AG04450 (cell line): ENCODE results near the gene RIMBP2. TPM values are rescaled to one million over a fixed set of nuclear protein-coding genes. Genes with fewer than 3 reads are reported as not detected.

Experiments used
- CTCF ChIA-PET: fragments of 300-600, 350-600 bp; formaldehyde crosslinking; extraction: SDS; loops from one replicate; lab custom pipeline; 2022; ENCODE audit warnings: antibody characterized with exemption, inconsistent platforms; lab: Charles Lee
- POLR2A ChIA-PET: fragments of 350-600 bp; formaldehyde crosslinking; extraction: SDS; loops from one replicate; lab custom pipeline; 2021; ENCODE audit warnings: antibody characterized with exemption, inconsistent platforms; lab: Yijun Ruan, JAX
- DNase-seq: peaks from one replicate; pipeline ENCODE4 v3.0.0-alpha.2; 2011; ENCODE audit warnings: low read depth, low spot score
- H3K27ac ChIP-seq: one replicate; pipeline ENCODE4 v1.5.1; 2012; ENCODE audit warnings: low read depth, low read length, control low read depth
- H3K27me3 ChIP-seq: one replicate; pipeline ENCODE4 v1.6.0; 2012; ENCODE audit warnings: low read length; ENCODE audit not compliant: control insufficient read depth, insufficient read depth
- H3K4me3 ChIP-seq: 2 replicates; pipeline ENCODE4 v1.5.1; 2011; ENCODE audit warnings: mild to moderate bottlenecking, low read depth, low read length, control low read depth
- H3K9me3 ChIP-seq: 2 replicates; pipeline ENCODE4 v1.5.1; 2012; ENCODE audit warnings: low read length; ENCODE audit not compliant: control insufficient read depth, insufficient read depth
- polyA plus RNA-seq: library from polyadenylated mRNA; depleted of rRNA; stranded (reverse); fragments of >200 nt; gene quantifications from 2 replicates; pipeline ENCODE4 v1.2.3, GENCODE V29; 2011
- TF ChIP-seq, protein P1 (sequence below): IDR thresholded peaks from 2 replicates; pipeline ENCODE4 v1.5.1; 2011; ENCODE audit warnings: low read depth, low read length, control low read depth, inconsistent platforms

RIMBP2 gene
- polyA plus RNA-seq, 1 experiment, result not detected

DNA sequence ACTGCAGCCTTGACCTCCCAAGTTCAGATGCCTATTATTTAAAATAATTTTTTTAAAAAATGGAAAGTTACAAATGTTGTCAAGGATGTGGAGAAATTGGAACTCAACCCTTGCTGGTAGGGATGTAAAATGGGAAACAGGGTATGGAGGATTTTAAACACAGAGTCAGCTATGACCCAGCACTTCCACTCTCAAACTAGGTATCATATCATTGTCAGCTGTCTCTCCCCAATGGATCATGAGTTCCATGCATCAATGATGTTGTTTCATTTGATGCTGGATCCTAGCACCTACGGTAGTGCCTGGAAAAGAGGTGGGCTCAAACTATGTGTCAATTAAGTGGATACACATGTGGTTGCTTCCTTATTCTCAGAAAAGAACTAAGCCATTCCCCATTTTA is 150.9 kb downstream of the RIMBP2 start:
- ChIA-PET POLR2A (no interaction called here), CTCF (no interaction called here)
- Histone ChIP-seq H3K9me3 (peaks cover 47% of the 10 kb centered on the region), H3K27me3 (no peaks in the 10 kb centered on the region), H3K4me3 (no peak overlapping the region), H3K27ac (no peak overlapping the region)
- DNase-seq, result no peak
- TF ChIP-seq, protein P1, sequence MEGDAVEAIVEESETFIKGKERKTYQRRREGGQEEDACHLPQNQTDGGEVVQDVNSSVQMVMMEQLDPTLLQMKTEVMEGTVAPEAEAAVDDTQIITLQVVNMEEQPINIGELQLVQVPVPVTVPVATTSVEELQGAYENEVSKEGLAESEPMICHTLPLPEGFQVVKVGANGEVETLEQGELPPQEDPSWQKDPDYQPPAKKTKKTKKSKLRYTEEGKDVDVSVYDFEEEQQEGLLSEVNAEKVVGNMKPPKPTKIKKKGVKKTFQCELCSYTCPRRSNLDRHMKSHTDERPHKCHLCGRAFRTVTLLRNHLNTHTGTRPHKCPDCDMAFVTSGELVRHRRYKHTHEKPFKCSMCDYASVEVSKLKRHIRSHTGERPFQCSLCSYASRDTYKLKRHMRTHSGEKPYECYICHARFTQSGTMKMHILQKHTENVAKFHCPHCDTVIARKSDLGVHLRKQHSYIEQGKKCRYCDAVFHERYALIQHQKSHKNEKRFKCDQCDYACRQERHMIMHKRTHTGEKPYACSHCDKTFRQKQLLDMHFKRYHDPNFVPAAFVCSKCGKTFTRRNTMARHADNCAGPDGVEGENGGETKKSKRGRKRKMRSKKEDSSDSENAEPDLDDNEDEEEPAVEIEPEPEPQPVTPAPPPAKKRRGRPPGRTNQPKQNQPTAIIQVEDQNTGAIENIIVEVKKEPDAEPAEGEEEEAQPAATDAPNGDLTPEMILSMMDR, result no peak

DNA sequence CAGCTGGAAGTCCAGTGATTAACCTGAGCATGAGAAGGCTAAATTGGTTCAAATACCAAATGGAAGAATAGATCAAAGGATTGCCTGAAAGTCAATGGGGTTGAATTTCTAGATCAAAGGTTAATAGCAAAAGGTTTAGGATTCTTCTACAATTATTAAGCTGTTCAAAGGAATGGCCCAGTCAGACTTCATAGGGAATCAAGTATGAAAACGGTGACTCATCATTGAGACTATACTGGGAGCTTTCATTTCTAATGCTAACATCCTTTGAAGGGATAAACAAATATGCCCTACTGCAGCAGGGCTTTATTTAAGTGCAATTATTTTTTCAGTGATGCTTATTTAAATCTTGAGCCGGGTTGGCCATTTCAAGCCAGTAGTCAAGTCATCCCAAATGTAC is 152.8 kb downstream of the RIMBP2 start:
- Histone ChIP-seq H3K27ac (no peak overlapping the region), H3K9me3 (peaks cover 44% of the 10 kb centered on the region), H3K4me3 (no peak overlapping the region), H3K27me3 (no peaks in the 10 kb centered on the region)
- ChIA-PET POLR2A (no interaction called here), CTCF (no interaction called here)
- no peak for DNase-seq
- TF ChIP-seq, protein P1, result no peak

- Histone ChIP-seq H3K27ac (no peak overlapping the region), H3K27me3 (no peaks in the 10 kb centered on the region), H3K9me3 (peaks cover 48% of the 10 kb centered on the region), H3K4me3 (no peak overlapping the region)
- CTCF ChIA-PET, result no interaction called here
- POLR2A ChIA-PET, result no interaction called here
- DNase-seq, result no peak
- TF ChIP-seq, protein P1, result no peak
Measured at GRCh38 chr12:130562716-130563115, 153.4 kb downstream of the RIMBP2 start.

DNA sequence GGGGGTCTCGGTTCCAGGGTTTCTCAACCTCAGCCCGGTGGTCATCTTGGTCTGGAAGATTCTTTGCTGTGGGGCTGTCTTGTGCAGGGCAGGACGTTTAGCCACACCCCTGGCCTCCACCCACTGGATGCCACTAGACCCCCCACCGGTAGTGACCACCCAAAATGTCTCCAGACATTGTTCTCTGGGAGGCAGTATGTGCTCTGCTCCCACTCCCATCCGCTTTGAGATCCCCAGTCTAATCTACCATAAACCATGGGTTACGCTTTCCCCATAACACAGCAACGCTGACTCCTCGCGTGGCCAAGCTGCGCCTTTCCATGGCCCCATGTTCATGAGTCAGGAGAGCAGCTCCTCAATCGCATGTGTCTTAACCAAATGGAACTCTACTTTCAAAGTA is 155.8 kb downstream of the RIMBP2 start:
- CTCF ChIA-PET, result no interaction called here
- Histone ChIP-seq H3K4me3 (no peak overlapping the region), H3K27me3 (no peaks in the 10 kb centered on the region), H3K27ac (no peak overlapping the region), H3K9me3 (peaks cover 55% of the 10 kb centered on the region)
- POLR2A ChIA-PET, result no interaction called here
- TF ChIP-seq, protein P1, result no peak
- no peak for DNase-seq

GRCh38 chr12:130559806-130560205 is 156.3 kb downstream of the RIMBP2 start:
- no peak overlapping the region for H3K4me3 ChIP-seq
- DNase-seq, result no peak
- POLR2A ChIA-PET, result no interaction called here
- CTCF ChIA-PET, result no interaction called here
- TF ChIP-seq, protein P1, result no peak
- no peaks in the 10 kb centered on the region for H3K27me3 ChIP-seq
- no peak overlapping the region for H3K27ac ChIP-seq
- H3K9me3 ChIP-seq, result peaks cover 55% of the 10 kb centered on the region
